Epithelial cell of proximal tubule (primary cell): ENCODE measurements around the gene TBC1D22A. TPM values are rescaled to one million over a fixed set of nuclear protein-coding genes. Genes with fewer than 3 reads are reported as not detected.

Experiments used
- DNase-seq: peaks from one replicate; pipeline ENCODE4 v3.0.0-alpha.2; 2011; ENCODE audit warnings: low read depth
- H3K4me3 ChIP-seq: 2 replicates; pipeline ENCODE4 v1.5.1; 2011; ENCODE audit warnings: low read depth, mild to moderate bottlenecking, low read length
- CTCF ChIP-seq: conservative IDR thresholded peaks from 2 replicates; pipeline ENCODE4 v1.5.1; 2012; ENCODE audit warnings: low read depth, mild to moderate bottlenecking, low read length
- total RNA-seq: library from RNA; depleted of rRNA; stranded (reverse); fragments of >200 nt; gene quantifications from 2 replicates; pipeline ENCODE4 v1.2.3, GENCODE V29; 2015

TBC1D22A gene
- total RNA-seq, 1 donor from 2014 or later: 22.7 TPM

- no peak for DNase-seq
Observed at GRCh38 chr22:47151490-47151889, 389.0 kb downstream of the TBC1D22A start.

DNA sequence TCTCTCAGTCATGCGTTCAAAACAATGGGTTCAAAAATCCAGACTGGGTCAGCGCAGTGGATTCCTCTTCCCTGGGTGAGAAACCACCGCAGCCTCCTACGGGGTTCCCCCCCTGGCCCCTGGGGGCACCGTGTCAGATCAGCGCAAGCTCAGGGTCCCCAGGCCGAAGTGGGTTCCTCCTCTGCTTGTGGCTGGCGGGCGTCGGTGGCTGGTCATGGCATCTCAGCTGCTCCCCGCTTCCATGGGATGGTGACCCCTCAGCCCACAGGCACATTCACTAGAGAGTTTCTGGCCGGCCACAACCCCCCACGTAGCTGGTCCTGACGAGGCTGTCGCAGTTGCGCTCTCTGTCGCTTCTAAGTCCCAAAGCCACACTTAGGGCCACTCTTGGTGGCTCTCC, 389.8 kb downstream of the TBC1D22A start:
- DNase-seq: no peak
- no peak for TF ChIP-seq CTCF
- H3K4me3 ChIP-seq: no peak overlapping the region

More at GRCh38 chr22:47151490-47151889, 389.0 kb downstream of the TBC1D22A start:
- TF ChIP-seq CTCF: no peak
- no peak overlapping the region for H3K4me3 ChIP-seq

DNA sequence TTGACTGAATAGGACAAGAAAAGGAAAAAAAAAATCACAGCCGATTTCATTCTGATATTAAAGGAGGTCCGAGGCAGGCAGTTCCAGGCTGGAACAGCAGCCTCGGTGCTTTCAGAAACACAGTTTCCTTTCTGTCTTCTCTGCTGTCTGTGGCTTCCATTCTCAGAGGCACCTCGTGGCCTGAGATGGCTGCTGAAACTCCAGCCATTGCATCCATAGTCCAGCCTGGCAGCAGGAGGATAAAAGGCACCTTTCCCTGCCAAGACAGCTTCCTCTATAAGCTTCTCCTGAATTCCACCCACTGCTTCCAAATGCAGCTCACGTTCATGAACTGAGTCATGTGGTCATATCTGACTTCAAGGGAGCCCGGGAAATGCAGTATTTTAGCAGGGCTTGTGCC, 390.5 kb downstream of the TBC1D22A start:
- no peak for TF ChIP-seq CTCF
- no peak for DNase-seq
- H3K4me3 ChIP-seq: no peak overlapping the region

DNA sequence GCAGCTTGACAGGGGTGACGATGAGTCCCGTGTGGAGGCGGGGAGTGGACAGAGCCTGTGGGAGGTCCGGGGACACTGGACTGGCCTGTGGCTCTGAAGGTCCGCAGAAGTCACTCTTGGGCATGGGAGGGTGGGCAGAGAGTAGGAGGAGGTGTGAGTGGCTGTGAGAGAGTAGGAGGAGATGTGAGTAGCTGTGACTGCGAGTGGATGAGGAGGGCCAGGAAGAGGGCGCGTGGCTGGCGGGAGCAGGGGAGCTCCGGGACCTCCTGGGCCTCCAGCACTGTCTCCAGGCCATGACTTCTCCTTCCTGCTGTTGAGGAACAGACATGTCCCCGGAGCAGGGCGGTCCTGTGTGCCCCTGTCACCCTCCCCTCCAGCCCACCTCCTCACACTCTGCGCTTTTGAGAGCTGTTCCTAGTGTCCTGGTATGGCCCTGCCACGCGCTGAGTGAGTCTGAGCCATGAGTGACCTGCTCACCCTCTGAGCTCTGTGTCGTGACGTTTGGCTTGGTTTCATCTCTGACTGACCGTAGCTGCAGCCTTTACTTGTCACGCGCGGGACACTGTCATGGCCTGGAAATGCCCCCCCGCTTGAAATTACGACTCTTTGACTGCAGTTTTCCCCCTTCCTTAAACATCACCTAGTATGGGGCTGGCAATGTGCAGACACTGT, 391.5 kb downstream of the TBC1D22A start:
- no peak for TF ChIP-seq CTCF
- no peak for DNase-seq
- H3K4me3 ChIP-seq: no peak overlapping the region

DNA sequence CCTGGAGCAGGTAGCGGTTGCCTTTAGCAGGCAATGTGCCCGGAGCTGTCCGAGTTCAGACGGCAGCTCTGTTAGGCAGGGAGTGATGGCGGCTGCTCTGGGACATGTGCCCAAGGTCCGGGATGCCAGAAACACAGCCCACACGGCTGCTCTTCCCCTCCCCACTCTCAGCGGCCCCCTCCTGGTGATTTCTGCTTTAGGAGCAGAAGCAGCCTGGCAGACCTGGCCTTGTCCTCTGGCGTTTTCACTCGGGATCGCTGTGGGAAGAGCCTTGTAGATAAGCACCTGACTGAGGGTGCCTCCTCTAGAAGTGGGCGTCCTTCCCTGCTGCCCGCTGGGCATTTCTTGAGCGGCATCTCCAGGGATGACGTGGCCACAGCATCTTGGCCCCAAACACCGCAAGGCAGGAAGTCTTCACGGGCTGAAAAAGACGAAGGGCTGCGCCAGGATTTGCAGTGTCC, 392.2 kb downstream of the TBC1D22A start:
- no peak for DNase-seq
- no peak for TF ChIP-seq CTCF
- no peak overlapping the region for H3K4me3 ChIP-seq

DNA sequence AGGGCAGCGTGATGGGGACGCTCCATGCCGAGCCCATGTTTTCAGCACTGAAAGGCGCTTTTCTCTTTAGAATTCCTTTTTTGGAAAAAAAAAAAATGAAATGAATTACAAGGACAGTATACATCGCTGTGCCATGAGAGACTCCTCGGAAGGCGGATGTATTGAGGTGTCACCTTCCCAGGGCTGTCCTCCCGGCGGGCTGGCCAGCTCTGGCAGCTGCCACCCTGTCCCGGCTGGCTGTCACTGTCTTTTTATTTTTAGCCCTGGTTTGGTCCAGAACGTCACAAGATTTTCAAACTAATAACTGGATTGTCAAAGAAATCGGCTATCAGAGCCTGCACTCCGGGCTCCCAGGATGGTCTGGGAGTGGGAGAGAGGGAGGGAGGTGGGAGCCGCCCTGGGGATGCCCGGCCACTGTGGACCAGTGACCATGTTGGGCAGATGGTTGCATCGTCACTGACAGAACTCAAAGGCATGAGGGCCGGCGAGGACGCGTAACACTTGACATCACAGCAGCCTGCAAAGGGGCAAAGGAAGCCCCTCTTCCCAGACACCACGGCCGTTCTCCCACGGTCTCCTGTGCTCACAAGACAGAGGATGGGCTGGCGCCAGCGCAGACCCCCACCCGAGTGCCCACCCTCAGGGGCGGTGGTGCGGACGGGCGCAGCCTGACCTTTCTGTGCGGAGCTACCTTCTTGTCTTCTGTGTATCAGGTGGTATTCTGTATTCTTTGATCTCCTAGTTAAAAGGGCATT, 392.9 kb downstream of the TBC1D22A start:
- no peak overlapping the region for H3K4me3 ChIP-seq
- no peak for DNase-seq
- no peak for TF ChIP-seq CTCF

- H3K4me3 ChIP-seq: no peak overlapping the region
- TF ChIP-seq CTCF: no peak
- no peak for DNase-seq
Observed at GRCh38 chr22:47155912-47156311, 393.5 kb downstream of the TBC1D22A start.
